Neural cell (in vitro differentiated cells): Measurements from ENCODE around the gene RNASEH1. TPM values are rescaled to one million over a fixed set of nuclear protein-coding genes. Genes with fewer than 3 reads are reported as not detected.

ENCODE experiments used
- H2AFZ ChIP-seq: fragments of 200-600, 300-800 bp; sonication (generic), shearing (Covaris generic); 2 replicates; pipeline ENCODE4 v1.6.0; 2014; ENCODE audit warnings: low read depth, mild to moderate bottlenecking, antibody characterized with exemption, low read length, moderate library complexity
- H3F3A ChIP-seq: fragments of 200-600 bp; shearing (Covaris generic); 2 replicates; pipeline ENCODE4 v1.6.1; 2016; ENCODE audit warnings: mild to moderate bottlenecking, moderate library complexity, mixed read lengths, antibody characterized with exemption, low read length; ENCODE audit not compliant: insufficient read depth, poor library complexity, severe bottlenecking
- H3K27ac ChIP-seq: fragments of 200-600, 300-800 bp; sonication (generic), shearing (Covaris generic); 2 replicates; pipeline ENCODE4 v1.5.1; 2014; ENCODE audit warnings: mild to moderate bottlenecking, low read length, moderate library complexity
- H3K27me3 ChIP-seq: fragments of 300-800, 200-600 bp; sonication (generic), shearing (Covaris generic); 2 replicates; pipeline ENCODE4 v1.6.0; 2014; ENCODE audit warnings: mild to moderate bottlenecking, low read depth, low read length, moderate library complexity; ENCODE audit not compliant: insufficient read depth
- H3K36me3 ChIP-seq: fragments of 300-800, 200-600 bp; sonication (generic), shearing (Covaris generic); 2 replicates; pipeline ENCODE4 v1.5.1; 2014; ENCODE audit warnings: mild to moderate bottlenecking, antibody characterized with exemption, low read length, moderate library complexity; ENCODE audit not compliant: insufficient read depth
- H3K4me2 ChIP-seq: fragments of 300-800, 200-600 bp; sonication (generic), shearing (Covaris generic); 2 replicates; pipeline ENCODE4 v1.6.0; 2014; ENCODE audit warnings: mild to moderate bottlenecking, low read length
- H3K4me3 ChIP-seq: fragments of 300-800, 200-600 bp; sonication (generic), shearing (Covaris generic); 2 replicates; pipeline ENCODE4 v1.5.1; 2014; ENCODE audit warnings: mild to moderate bottlenecking, low read length, moderate library complexity
- H3K79me2 ChIP-seq: fragments of 200-600 bp; shearing (Covaris generic); replicated peaks from 2 replicates; pipeline ENCODE4 v1.6.0; 2014; ENCODE audit warnings: mild to moderate bottlenecking, low read length, moderate library complexity; ENCODE audit not compliant: insufficient read depth
- H3K9ac ChIP-seq: fragments of 300-800, 200-600 bp; sonication (generic), shearing (Covaris generic); 2 replicates; pipeline ENCODE4 v1.6.1; 2016; ENCODE audit warnings: mild to moderate bottlenecking, low read length, mixed read lengths
- H3K9me2 ChIP-seq: fragments of 200-600 bp; shearing (Covaris generic); 2 replicates; pipeline ENCODE4 v1.6.1; 2016; ENCODE audit warnings: mild to moderate bottlenecking, low read length, mixed read lengths; ENCODE audit not compliant: insufficient read depth
- H3K9me3 ChIP-seq: fragments of 200-600, 300-800 bp; sonication (generic), shearing (Covaris generic); 2 replicates; pipeline ENCODE4 v1.6.1; 2016; ENCODE audit warnings: mild to moderate bottlenecking, mixed run types, low read length, moderate library complexity, mixed read lengths
- H4K20me1 ChIP-seq: fragments of 200-600 bp; shearing (Covaris generic); 2 replicates; pipeline ENCODE4 v1.6.1; 2016; ENCODE audit warnings: mild to moderate bottlenecking, mixed run types; ENCODE audit not compliant: insufficient read depth
- CTCF ChIP-seq: fragments of 450-650 bp; IDR thresholded peaks from 2 replicates; pipeline ENCODE4 v1.5.1; 2014; ENCODE audit warnings: antibody characterized with exemption, mild to moderate bottlenecking, moderate library complexity; ENCODE audit not compliant: poor library complexity, severe bottlenecking
- EP300 ChIP-seq: fragments of 450-650 bp; conservative IDR thresholded peaks from 2 replicates; pipeline ENCODE4 v1.6.1; 2014; ENCODE audit warnings: antibody characterized with exemption, mild to moderate bottlenecking, moderate library complexity; ENCODE audit not compliant: poor library complexity, severe bottlenecking
- EZH2 ChIP-seq: fragments of 200-600, 300-800 bp; shearing (Covaris generic), sonication (generic); IDR thresholded peaks from 2 replicates; pipeline ENCODE4 v1.6.1; 2014; ENCODE audit warnings: antibody characterized with exemption, low read length, borderline replicate concordance, mild to moderate bottlenecking; ENCODE audit not compliant: insufficient read depth, poor library complexity, severe bottlenecking
- MXI1 ChIP-seq: fragments of 450-650 bp; conservative IDR thresholded peaks from 2 replicates; pipeline ENCODE4 v1.6.1; 2014; ENCODE audit warnings: antibody characterized with exemption, mild to moderate bottlenecking; ENCODE audit not compliant: poor library complexity, severe bottlenecking
- POLR2AphosphoS5 ChIP-seq: IDR thresholded peaks from 2 replicates; pipeline ENCODE4 v1.6.1; 2012
- RAD21 ChIP-seq: fragments of 450-650 bp; conservative IDR thresholded peaks from 2 replicates; pipeline ENCODE4 v1.6.1; 2014; ENCODE audit warnings: antibody characterized with exemption, mild to moderate bottlenecking, moderate library complexity
- SMC3 ChIP-seq: fragments of 450-650 bp; conservative IDR thresholded peaks from 2 replicates; pipeline ENCODE4 v1.6.1; 2014; ENCODE audit warnings: antibody characterized with exemption, mild to moderate bottlenecking, moderate library complexity; ENCODE audit not compliant: poor library complexity
- TAF1 ChIP-seq: IDR thresholded peaks from 2 replicates; pipeline ENCODE4 v1.6.1; 2012; ENCODE audit warnings: low read depth
- polyA plus RNA-seq: library from polyadenylated mRNA; depleted of rRNA; stranded (reverse); fragments of >200 nt; gene quantifications from 2 replicates; pipeline ENCODE4 v1.2.3, GENCODE V29; 2014
- TF ChIP-seq, protein P1 (sequence below): IDR thresholded peaks from 2 replicates; pipeline ENCODE4 v1.6.1; 2012; ENCODE audit warnings: borderline replicate concordance

RNASEH1 gene
- polyA plus RNA-seq, 1 donor from 2014 or later, result 23.4 TPM

DNA sequence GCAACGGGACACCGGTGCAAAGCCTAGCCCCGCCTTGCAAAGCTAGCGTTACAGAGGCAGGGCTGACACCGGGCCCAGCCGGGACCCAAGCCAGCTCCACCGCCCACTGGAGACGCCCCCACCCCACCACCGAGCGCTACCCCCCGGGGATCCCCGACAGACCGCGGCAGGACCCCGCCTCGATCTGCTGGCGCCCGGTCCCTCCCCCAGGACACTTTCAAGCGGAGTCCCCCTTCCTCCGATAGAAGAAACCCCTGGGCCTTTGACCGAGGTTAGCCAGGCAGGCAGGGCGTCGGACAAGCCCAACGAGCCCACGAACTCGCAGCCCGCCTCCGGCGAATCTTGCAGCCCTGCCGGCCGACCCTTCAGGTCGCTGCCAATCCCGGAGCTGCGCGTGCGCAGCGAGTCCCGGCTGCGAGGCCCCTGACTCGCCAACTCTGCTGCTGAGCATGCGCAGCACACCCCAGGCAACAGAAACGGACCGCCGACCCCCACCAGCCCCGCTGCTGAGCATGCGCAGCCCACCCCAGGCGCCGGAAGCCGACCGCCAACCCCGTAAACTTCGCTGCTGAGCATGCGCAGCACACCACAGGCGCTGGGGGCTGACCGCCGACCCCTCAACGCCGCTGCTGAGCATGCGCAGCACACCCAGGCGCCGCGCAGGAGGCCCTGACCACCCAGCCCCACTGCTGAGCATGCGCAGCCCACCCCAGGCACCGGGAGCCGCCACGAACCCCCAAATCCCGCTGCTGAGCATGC is 39.5 kb downstream of the RNASEH1 start:
- no peaks in the 10 kb centered on the region for H3K79me2 ChIP-seq
- H3K9ac ChIP-seq, result peak overlapping the region; percentile 95
- peak overlapping the region; percentile 83 for H3K4me3 ChIP-seq
- H3F3A ChIP-seq, result no peaks in the 10 kb centered on the region
- no peaks in the 10 kb centered on the region for H3K9me3 ChIP-seq
- H4K20me1 ChIP-seq, result no peaks in the 10 kb centered on the region
- H2AFZ ChIP-seq, result peak overlapping the region; percentile 94
- H3K9me2 ChIP-seq, result no peaks in the 10 kb centered on the region
- H3K27ac ChIP-seq, result peak overlapping the region; percentile 97
- no peaks in the 10 kb centered on the region for H3K36me3 ChIP-seq
- peak overlapping the region; percentile 98 for H3K4me2 ChIP-seq
- TF ChIP-seq TAF1 (no peak), SMC3 (no peak), RAD21 (no peak), EP300 (peak; percentile 24), CTCF (no peak), EZH2 (no peak), POLR2AphosphoS5 (peak; percentile 96), MXI1 (peak; percentile 17)
- TF ChIP-seq, protein P1, sequence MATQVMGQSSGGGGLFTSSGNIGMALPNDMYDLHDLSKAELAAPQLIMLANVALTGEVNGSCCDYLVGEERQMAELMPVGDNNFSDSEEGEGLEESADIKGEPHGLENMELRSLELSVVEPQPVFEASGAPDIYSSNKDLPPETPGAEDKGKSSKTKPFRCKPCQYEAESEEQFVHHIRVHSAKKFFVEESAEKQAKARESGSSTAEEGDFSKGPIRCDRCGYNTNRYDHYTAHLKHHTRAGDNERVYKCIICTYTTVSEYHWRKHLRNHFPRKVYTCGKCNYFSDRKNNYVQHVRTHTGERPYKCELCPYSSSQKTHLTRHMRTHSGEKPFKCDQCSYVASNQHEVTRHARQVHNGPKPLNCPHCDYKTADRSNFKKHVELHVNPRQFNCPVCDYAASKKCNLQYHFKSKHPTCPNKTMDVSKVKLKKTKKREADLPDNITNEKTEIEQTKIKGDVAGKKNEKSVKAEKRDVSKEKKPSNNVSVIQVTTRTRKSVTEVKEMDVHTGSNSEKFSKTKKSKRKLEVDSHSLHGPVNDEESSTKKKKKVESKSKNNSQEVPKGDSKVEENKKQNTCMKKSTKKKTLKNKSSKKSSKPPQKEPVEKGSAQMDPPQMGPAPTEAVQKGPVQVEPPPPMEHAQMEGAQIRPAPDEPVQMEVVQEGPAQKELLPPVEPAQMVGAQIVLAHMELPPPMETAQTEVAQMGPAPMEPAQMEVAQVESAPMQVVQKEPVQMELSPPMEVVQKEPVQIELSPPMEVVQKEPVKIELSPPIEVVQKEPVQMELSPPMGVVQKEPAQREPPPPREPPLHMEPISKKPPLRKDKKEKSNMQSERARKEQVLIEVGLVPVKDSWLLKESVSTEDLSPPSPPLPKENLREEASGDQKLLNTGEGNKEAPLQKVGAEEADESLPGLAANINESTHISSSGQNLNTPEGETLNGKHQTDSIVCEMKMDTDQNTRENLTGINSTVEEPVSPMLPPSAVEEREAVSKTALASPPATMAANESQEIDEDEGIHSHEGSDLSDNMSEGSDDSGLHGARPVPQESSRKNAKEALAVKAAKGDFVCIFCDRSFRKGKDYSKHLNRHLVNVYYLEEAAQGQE, result peak; percentile 67
- H3K27me3 ChIP-seq, result no peaks in the 10 kb centered on the region

- Histone ChIP-seq H3K4me2 (peak overlapping the region; percentile 98), H3K79me2 (no peaks in the 10 kb centered on the region), H3K9me2 (no peaks in the 10 kb centered on the region), H3K36me3 (no peaks in the 10 kb centered on the region), H3K4me3 (peak overlapping the region; percentile 83), H3F3A (no peaks in the 10 kb centered on the region), H3K9ac (peak overlapping the region; percentile 95), H3K9me3 (no peaks in the 10 kb centered on the region), H2AFZ (peak overlapping the region; percentile 94), H4K20me1 (no peaks in the 10 kb centered on the region), H3K27me3 (no peaks in the 10 kb centered on the region), H3K27ac (peak overlapping the region; percentile 97)
- no peak for TF ChIP-seq MXI1
- no peak for TF ChIP-seq TAF1
- TF ChIP-seq SMC3, result no peak
- no peak for TF ChIP-seq EZH2
- no peak for TF ChIP-seq EP300
- TF ChIP-seq POLR2AphosphoS5, result no peak
- TF ChIP-seq RAD21, result no peak
- no peak for TF ChIP-seq CTCF
- TF ChIP-seq, protein P1, result no peak
These were observed 40.1 kb downstream of the RNASEH1 start for GRCh38 chr2:3517948-3518495.
